HG03175 (cell line): Measurements from ENCODE around the gene C16orf96.

ENCODE experiments used
- ATAC-seq: cut with Tn5 transposase; IDR thresholded peaks from one replicate; pipeline ENCODE4 v1.9.1; 2021; ENCODE audit warnings: mild to moderate bottlenecking, moderate library complexity; ENCODE audit not compliant: unreplicated experiment

C16orf96 gene

DNA sequence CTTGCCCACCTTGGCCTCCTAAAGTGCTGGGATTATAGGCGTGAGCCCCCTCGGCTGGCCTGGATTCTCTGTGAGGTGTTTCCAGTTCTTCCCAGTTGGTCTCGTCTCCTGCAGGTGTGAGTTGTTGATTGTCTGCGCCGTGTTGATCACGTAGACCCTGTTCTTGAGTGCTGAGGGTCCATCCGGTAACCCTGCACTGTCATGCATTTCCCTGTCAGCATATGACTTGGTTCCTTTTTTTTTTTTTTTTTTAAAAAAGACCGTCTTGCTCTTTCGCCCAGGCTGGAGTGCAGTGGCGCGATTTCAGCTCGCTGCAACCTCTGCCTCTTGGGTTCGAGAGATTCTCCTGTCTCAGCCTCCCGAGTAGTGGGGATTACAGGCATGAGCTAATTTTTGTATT is 85.8 kb downstream of the C16orf96 start:
- ATAC-seq, result no peak

- no peak for ATAC-seq
These were observed 90.9 kb downstream of the C16orf96 start for GRCh38 chr16:4646773-4647643.

- no peak for ATAC-seq
These were observed 91.5 kb downstream of the C16orf96 start for GRCh38 chr16:4647644-4647980.

DNA sequence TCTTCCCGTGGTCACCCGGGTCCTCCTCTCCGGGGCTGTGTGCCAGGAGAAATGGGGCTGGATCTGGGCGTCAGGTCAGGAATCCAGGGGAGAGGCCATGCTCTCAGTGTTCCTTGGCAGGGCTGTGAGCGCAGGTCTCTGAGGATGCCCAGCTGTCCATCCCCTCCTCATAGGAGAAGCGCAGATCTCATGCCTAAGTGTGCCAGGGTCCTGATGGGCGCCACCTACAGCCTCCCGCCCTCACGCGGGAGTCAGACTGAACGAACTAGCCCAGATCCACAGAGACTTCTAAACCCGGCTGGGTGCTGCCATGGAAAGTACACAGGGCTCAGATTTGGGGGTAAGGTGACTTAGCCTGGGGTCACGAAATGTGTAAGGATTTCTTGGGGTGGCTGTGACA is 92.8 kb downstream of the C16orf96 start:
- ATAC-seq, result no peak

GRCh38 chr16:4649744-4650442 is 93.8 kb downstream of the C16orf96 start:
- no peak for ATAC-seq
